Liver (tissue), 9 donors: ENCODE results near the gene CORO2A. TPM values are rescaled to one million over a fixed set of nuclear protein-coding genes. Genes with fewer than 3 reads are reported as not detected.

Experiments used
- DNase-seq: peaks from one replicate; pipeline ENCODE4 v3.0.0-alpha.2; 2017; ENCODE audit warnings: low spot score
- H3K27ac ChIP-seq, 2 donors: one replicate each; pipeline ENCODE4 v1.7.0; 2013; ENCODE audit warnings: inconsistent platforms in 2 of 2, low read length in 2 of 2, control low read depth in 1 of 2, low read depth in 1 of 2, mild to moderate bottlenecking in 1 of 2
- H3K27me3 ChIP-seq, 4 donors: one replicate each; pipeline versions ENCODE4 v1.6.1 to v1.7.0; 2013; ENCODE audit warnings: low read length in 3 of 4, inconsistent platforms in 1 of 4, mild to moderate bottlenecking in 1 of 4, moderate library complexity in 1 of 4; ENCODE audit not compliant: control insufficient read depth in 4 of 4, insufficient read depth in 4 of 4
- H3K36me3 ChIP-seq, 4 donors: one replicate each; pipeline versions ENCODE4 v1.6.1 to v1.7.0; 2013; ENCODE audit warnings: low read length in 3 of 4, mild to moderate bottlenecking in 3 of 4, low read depth in 1 of 4, moderate library complexity in 1 of 4; ENCODE audit not compliant: control insufficient read depth in 4 of 4, insufficient read depth in 3 of 4
- H3K4me1 ChIP-seq, 4 donors: one replicate each; pipeline versions ENCODE4 v1.6.1 to v1.7.0; 2013; ENCODE audit warnings: low read length in 3 of 4, mild to moderate bottlenecking in 3 of 4, moderate library complexity in 1 of 4; ENCODE audit not compliant: control insufficient read depth in 4 of 4, insufficient read depth in 4 of 4
- H3K4me3 ChIP-seq, 3 donors: one replicate each; pipeline versions ENCODE4 v1.6.1 to v1.7.0; 2013; ENCODE audit warnings: low read length in 3 of 3, control low read depth in 1 of 3, low read depth in 1 of 3, mild to moderate bottlenecking in 1 of 3
- H3K9ac ChIP-seq, 2 donors: one replicate each; pipeline ENCODE4 v1.7.0; 2013; ENCODE audit warnings: low read length in 2 of 2, mild to moderate bottlenecking in 2 of 2, moderate library complexity in 2 of 2, control low read depth in 1 of 2, low read depth in 1 of 2
- H3K9me3 ChIP-seq, 4 donors: one replicate each; pipeline versions ENCODE4 v1.6.1 to v1.7.0; 2013; ENCODE audit warnings: low read length in 3 of 4; ENCODE audit not compliant: control insufficient read depth in 4 of 4
- ATF3 ChIP-seq: IDR thresholded peaks from 2 replicates; pipeline ENCODE4 v1.6.1; 2016; ENCODE audit warnings: antibody characterized with exemption
- EGR1 ChIP-seq, 2 donors: IDR thresholded peaks; 2 replicates each; pipeline ENCODE4 v1.6.1; 2016 to 2018; ENCODE audit warnings: antibody characterized with exemption in 2 of 2, low read depth in 2 of 2
- FOXA1 ChIP-seq: IDR thresholded peaks from 2 replicates; pipeline ENCODE4 v1.6.1; 2016; ENCODE audit warnings: antibody characterized with exemption
- FOXA2 ChIP-seq: IDR thresholded peaks from 2 replicates; pipeline ENCODE4 v1.6.1; 2016; ENCODE audit warnings: antibody characterized with exemption
- GABPA ChIP-seq, 2 donors: IDR thresholded peaks in 1 of 2; conservative IDR thresholded peaks in 1 of 2; 2 replicates each; pipeline ENCODE4 v1.6.1; 2016; ENCODE audit warnings: antibody characterized with exemption in 2 of 2, mild to moderate bottlenecking in 1 of 2, moderate library complexity in 1 of 2
- HNF4A ChIP-seq, 2 donors: conservative IDR thresholded peaks; 2 replicates each; pipeline ENCODE4 v1.6.1; 2016; ENCODE audit warnings: antibody characterized with exemption in 2 of 2, mild to moderate bottlenecking in 2 of 2
- HNF4G ChIP-seq: IDR thresholded peaks from 2 replicates; pipeline ENCODE4 v1.6.1; 2016; ENCODE audit warnings: antibody characterized with exemption
- JUND ChIP-seq, 2 donors: IDR thresholded peaks; 2 replicates each; pipeline ENCODE4 v1.6.1; 2016; ENCODE audit warnings: antibody characterized with exemption in 2 of 2
- NR2F2 ChIP-seq: IDR thresholded peaks from 2 replicates; pipeline ENCODE4 v1.6.1; 2016; ENCODE audit warnings: antibody characterized with exemption
- RAD21 ChIP-seq, 2 donors: IDR thresholded peaks; 2 replicates each; pipeline ENCODE4 v1.6.1; 2016; ENCODE audit warnings: antibody characterized with exemption in 2 of 2, mild to moderate bottlenecking in 2 of 2
- REST ChIP-seq: IDR thresholded peaks from 2 replicates; pipeline ENCODE4 v1.6.1; 2016; ENCODE audit warnings: antibody characterized with exemption, mild to moderate bottlenecking
- RXRA ChIP-seq, 2 donors: IDR thresholded peaks; 2 replicates each; pipeline ENCODE4 v1.6.1; 2017 to 2018; ENCODE audit warnings: antibody characterized with exemption in 2 of 2, mild to moderate bottlenecking in 1 of 2
- SP1 ChIP-seq: IDR thresholded peaks from 2 replicates; pipeline ENCODE4 v1.6.1; 2018; ENCODE audit warnings: antibody characterized with exemption, mild to moderate bottlenecking
- TAF1 ChIP-seq: conservative IDR thresholded peaks from 2 replicates; pipeline ENCODE4 v1.6.1; 2016; ENCODE audit warnings: antibody characterized with exemption, mild to moderate bottlenecking
- YY1 ChIP-seq: IDR thresholded peaks from 2 replicates; pipeline ENCODE4 v1.6.1; 2016; ENCODE audit warnings: antibody characterized with exemption, mild to moderate bottlenecking
- ZBTB33 ChIP-seq: IDR thresholded peaks from 2 replicates; pipeline ENCODE4 v1.6.1; 2016; ENCODE audit warnings: antibody characterized with exemption
- WGBS: extraction: QIAGEN DNeasy Blood & Tissue Kit; methylation state at CpG from one replicate; pipeline ENCODE4 v1.1.7; 2013; 5-methylcytosine and 5-hydroxymethylcytosine counted together
- polyA plus RNA-seq, 2 donors: library from polyadenylated mRNA; stranded (reverse) in 1 of 2; unstranded in 1 of 2; fragments of 200-250 nt in 1 of 2; fragments of >200 nt in 1 of 2; fragmentation: Nextera tagmentation in 1 of 2; extraction: Ambion mirVana in 1 of 2; gene quantifications; one replicate each; pipeline versions ENCODE4 v1.2.1 to v1.2.3, GENCODE V29; 2013 to 2015
- total RNA-seq, 2 donors: library from RNA; depleted of rRNA; stranded (reverse); fragments of >200 nt; gene quantifications; one replicate each; pipeline ENCODE4 v1.2.3, GENCODE V29; 2014
- TF ChIP-seq, protein P1 (sequence below): fragments of 150-350 bp; IDR thresholded peaks from 2 replicates; pipeline ENCODE4 v1.5.1; 2017; ENCODE audit warnings: improper control_type of control experiment, low read depth, low read length; ENCODE audit not compliant: missing input control
- TF ChIP-seq, protein P2 (sequence below): IDR thresholded peaks from 2 replicates; pipeline ENCODE4 v1.6.1; 2016; ENCODE audit warnings: antibody characterized with exemption
- donor health status: healthy.
- donor health status: healthy.
- donor health status: healthy.
- donor health status: healthy.
- donor health status: healthy.

CORO2A gene
- total and polyA plus RNA-seq, 4 donors: 1.2 to 2.8 (median 1.4) TPM

- DNase-seq: no peak
- peak overlapping the region; percentile 76 to 85 for H3K27ac ChIP-seq
- no peak overlapping the region for H3K4me3 ChIP-seq
- peaks cover 0 to 3% (median 0%) of the 10 kb centered on the region in 4 donors for H3K36me3 ChIP-seq
- H3K9ac ChIP-seq: no peak overlapping the region
- no peaks in the 10 kb centered on the region for H3K9me3 ChIP-seq
- TF ChIP-seq RXRA (IDR thresholded peaks at IDR 0.05) (peak; percentile 91 to 92), JUND (IDR thresholded peaks at IDR 0.05) (peak in 1 of 2 donors; percentile 52), REST (peak; percentile 76), RAD21 (IDR thresholded peaks at IDR 0.05) (peak in 1 of 2 donors; percentile 45), FOXA2 (peak; percentile 24), FOXA1 (no peak), YY1 (peak; percentile 63), HNF4A (conservative IDR thresholded peaks at IDR 0.05) (peak; percentile 91 to 93), HNF4G (peak; percentile 55), NR2F2 (peak; percentile 38), SP1 (peak; percentile 81), EGR1 (IDR thresholded peaks at IDR 0.05; ENCODE audit: low read depth in 2 of 2) (no peak), GABPA (IDR thresholded peaks at IDR 0.05 in 1 of 2, conservative IDR thresholded peaks at IDR 0.05 in 1 of 2) (no peak), ZBTB33 (no peak), TAF1 (no peak), ATF3 (no peak)
- TF ChIP-seq, protein P1, sequence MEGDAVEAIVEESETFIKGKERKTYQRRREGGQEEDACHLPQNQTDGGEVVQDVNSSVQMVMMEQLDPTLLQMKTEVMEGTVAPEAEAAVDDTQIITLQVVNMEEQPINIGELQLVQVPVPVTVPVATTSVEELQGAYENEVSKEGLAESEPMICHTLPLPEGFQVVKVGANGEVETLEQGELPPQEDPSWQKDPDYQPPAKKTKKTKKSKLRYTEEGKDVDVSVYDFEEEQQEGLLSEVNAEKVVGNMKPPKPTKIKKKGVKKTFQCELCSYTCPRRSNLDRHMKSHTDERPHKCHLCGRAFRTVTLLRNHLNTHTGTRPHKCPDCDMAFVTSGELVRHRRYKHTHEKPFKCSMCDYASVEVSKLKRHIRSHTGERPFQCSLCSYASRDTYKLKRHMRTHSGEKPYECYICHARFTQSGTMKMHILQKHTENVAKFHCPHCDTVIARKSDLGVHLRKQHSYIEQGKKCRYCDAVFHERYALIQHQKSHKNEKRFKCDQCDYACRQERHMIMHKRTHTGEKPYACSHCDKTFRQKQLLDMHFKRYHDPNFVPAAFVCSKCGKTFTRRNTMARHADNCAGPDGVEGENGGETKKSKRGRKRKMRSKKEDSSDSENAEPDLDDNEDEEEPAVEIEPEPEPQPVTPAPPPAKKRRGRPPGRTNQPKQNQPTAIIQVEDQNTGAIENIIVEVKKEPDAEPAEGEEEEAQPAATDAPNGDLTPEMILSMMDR: no peak
- TF ChIP-seq, protein P2, sequence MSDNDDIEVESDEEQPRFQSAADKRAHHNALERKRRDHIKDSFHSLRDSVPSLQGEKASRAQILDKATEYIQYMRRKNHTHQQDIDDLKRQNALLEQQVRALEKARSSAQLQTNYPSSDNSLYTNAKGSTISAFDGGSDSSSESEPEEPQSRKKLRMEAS: no peak
- 43% methylated on average over 2 of the region's 2 CpGs for WGBS
- H3K27me3 ChIP-seq: no peaks in the 10 kb centered on the region
- peaks cover 11 to 60% (median 47%) of the 10 kb centered on the region in 4 donors for H3K4me1 ChIP-seq
Measured at GRCh38 chr9:98217255-98217654, 24.8 kb upstream of the CORO2A start.
